Caco-2 (cell line): ENCODE data around the gene SLC16A10. TPM values are rescaled to one million over a fixed set of nuclear protein-coding genes. Genes with fewer than 3 reads are reported as not detected.
"Not testable (repeated sequence)": the region's sequence is repeated elsewhere in the genome, so short reads cannot be mapped to it uniquely, and the experiment has no call there.

ENCODE experiments used
- BruUV-seq: library from RNA; stranded (reverse); fragments of 400-500 nt; replicated peaks from 2 replicates; lab custom pipeline; 2021; lab: Mats Ljungman, UMichigan
- CTCF ChIA-PET: fragments of 300-600 bp; sonication (Branson Sonifier 250); formaldehyde crosslinking; loops from one replicate; lab custom pipeline; 2022; ENCODE audit warnings: antibody characterized with exemption; lab: Charles Lee
- POLR2A ChIA-PET: fragments of 300-600 bp; sonication (Branson Sonifier 250); formaldehyde crosslinking; loops from one replicate; lab custom pipeline; 2022; ENCODE audit warnings: antibody characterized with exemption; lab: Charles Lee
- DNase-seq, 2 experiments: peaks; one replicate each; pipeline versions ENCODE4 v3.0.0 to v3.0.0-alpha.2; 2020 to 2022
- H3K27me3 ChIP-seq: replicated peaks from 2 replicates; pipeline ENCODE4 v1.6.0; 2011; ENCODE audit warnings: low read length; ENCODE audit not compliant: control insufficient read depth, insufficient read depth
- H3K36me3 ChIP-seq: 2 replicates; pipeline ENCODE4 v1.5.1; 2011; ENCODE audit warnings: low read length; ENCODE audit not compliant: control insufficient read depth, insufficient read depth
- H3K4me1 ChIP-seq: fragments of 250-450 bp; sonication (Bioruptor Pico); 2 replicates; pipeline ENCODE4 v1.5.1; 2020; ENCODE audit warnings: mild to moderate bottlenecking
- H3K4me3 ChIP-seq: 2 replicates; pipeline ENCODE4 v1.5.1; 2011; ENCODE audit warnings: low read depth, mild to moderate bottlenecking, control low read depth, low read length
- H3K9me3 ChIP-seq: fragments of 250-450 bp; sonication (Bioruptor Pico); 2 replicates; pipeline ENCODE4 v1.5.1; 2020; ENCODE audit warnings: mild to moderate bottlenecking, moderate library complexity
- H3K27ac Mint-ChIP-seq: one replicate; pipeline ENCODE4 v1.8.0; 2022; ENCODE audit warnings: mixed read lengths; ENCODE audit not compliant: unreplicated experiment
- H3K27me3 Mint-ChIP-seq: one replicate; pipeline ENCODE4 v1.8.0; 2022; ENCODE audit warnings: mixed read lengths; ENCODE audit not compliant: insufficient read depth, unreplicated experiment
- H3K36me3 Mint-ChIP-seq: one replicate; pipeline ENCODE4 v1.8.0; 2022; ENCODE audit warnings: mild to moderate bottlenecking, mixed read lengths; ENCODE audit not compliant: insufficient read depth, unreplicated experiment
- H3K4me1 Mint-ChIP-seq: one replicate; pipeline ENCODE4 v1.8.0; 2022; ENCODE audit warnings: low read depth, mixed read lengths; ENCODE audit not compliant: unreplicated experiment
- H3K4me3 Mint-ChIP-seq: one replicate; pipeline ENCODE4 v1.8.0; 2022; ENCODE audit warnings: mild to moderate bottlenecking, moderate library complexity, mixed read lengths; ENCODE audit not compliant: unreplicated experiment
- H3K9me3 Mint-ChIP-seq: one replicate; pipeline ENCODE4 v1.8.0; 2022; ENCODE audit warnings: mixed read lengths; ENCODE audit not compliant: unreplicated experiment
- intact Hi-C: fragments of 100-400 bp; cut with micrococcal nuclease; formaldehyde crosslinking; loops from one replicate; pipeline ENCODE4 v1.10.0; 2022; ENCODE audit not compliant: unreplicated experiment
- total RNA-seq: library from RNA; stranded (reverse); gene quantifications from 2 replicates; pipeline ENCODE4 v1.2.3, GENCODE V29; 2022
- TF ChIP-seq, protein P1 (sequence below), 2 experiments: fragments of 200-600 bp in 1 of 2; IDR thresholded peaks; 1 replicate in 1 of 2; 2 replicates in 1 of 2; pipeline versions ENCODE4 v1.5.1 to v1.8.0; 2011 to 2022; ENCODE audit warnings: antibody characterized with exemption in 1 of 2, control low read depth in 1 of 2, inconsistent platforms in 1 of 2, low read depth in 1 of 2, low read length in 1 of 2, mild to moderate bottlenecking in 1 of 2, moderate library complexity in 1 of 2; ENCODE audit not compliant: insufficient read depth in 1 of 2, severe bottlenecking in 1 of 2, unreplicated experiment in 1 of 2

Gene SLC16A10
- total RNA-seq, 1 experiment from 2014 or later = 14.2 TPM

DNA sequence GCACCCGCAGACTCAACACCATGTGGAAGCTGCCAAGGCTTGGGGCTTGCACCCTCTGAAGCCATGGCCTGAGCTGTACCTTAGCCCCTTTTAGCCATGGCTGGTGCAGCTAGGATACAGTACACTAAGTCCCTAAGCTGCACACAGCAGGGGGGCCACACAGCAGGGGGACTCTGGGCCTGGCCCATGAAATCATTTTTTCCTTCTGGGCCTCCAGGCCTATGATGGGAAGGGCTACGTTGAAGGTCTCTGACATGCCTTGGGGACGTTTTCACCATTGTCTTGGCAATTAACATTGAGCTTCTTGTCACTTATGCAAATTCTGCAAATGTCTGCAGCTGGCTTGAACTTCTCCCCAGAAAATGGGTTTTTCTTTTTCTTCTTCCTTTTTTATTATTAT is 103.3 kb downstream of the SLC16A10 start:
- Histone ChIP-seq H3K4me3 (no peak overlapping the region), H3K9me3 (no peaks in the 10 kb centered on the region; the same call in 1 of the 2 replicates), H3K27me3 (no peaks in the 10 kb centered on the region), H3K36me3 (no peaks in the 10 kb centered on the region; the same call in 1 of the 2 replicates), H3K4me1 (no peaks in the 10 kb centered on the region)
- intact Hi-C loops = no loop called here
- Mint-ChIP-seq H3K4me1 (no peaks in the 10 kb centered on the region), H3K27me3 (no peaks in the 10 kb centered on the region), H3K9me3 (peaks cover 9% of the 10 kb centered on the region), H3K4me3 (no peak overlapping the region), H3K36me3 (no peaks in the 10 kb centered on the region), H3K27ac (no peak overlapping the region)
- TF ChIP-seq, protein P1, sequence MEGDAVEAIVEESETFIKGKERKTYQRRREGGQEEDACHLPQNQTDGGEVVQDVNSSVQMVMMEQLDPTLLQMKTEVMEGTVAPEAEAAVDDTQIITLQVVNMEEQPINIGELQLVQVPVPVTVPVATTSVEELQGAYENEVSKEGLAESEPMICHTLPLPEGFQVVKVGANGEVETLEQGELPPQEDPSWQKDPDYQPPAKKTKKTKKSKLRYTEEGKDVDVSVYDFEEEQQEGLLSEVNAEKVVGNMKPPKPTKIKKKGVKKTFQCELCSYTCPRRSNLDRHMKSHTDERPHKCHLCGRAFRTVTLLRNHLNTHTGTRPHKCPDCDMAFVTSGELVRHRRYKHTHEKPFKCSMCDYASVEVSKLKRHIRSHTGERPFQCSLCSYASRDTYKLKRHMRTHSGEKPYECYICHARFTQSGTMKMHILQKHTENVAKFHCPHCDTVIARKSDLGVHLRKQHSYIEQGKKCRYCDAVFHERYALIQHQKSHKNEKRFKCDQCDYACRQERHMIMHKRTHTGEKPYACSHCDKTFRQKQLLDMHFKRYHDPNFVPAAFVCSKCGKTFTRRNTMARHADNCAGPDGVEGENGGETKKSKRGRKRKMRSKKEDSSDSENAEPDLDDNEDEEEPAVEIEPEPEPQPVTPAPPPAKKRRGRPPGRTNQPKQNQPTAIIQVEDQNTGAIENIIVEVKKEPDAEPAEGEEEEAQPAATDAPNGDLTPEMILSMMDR (IDR thresholded peaks at IDR 0.05; ENCODE audit: insufficient read depth in 1 of 2, low read depth in 1 of 2, low read length in 1 of 2, severe bottlenecking in 1 of 2, unreplicated experiment in 1 of 2) = no peak
- POLR2A ChIA-PET = no interaction called here
- DNase-seq = no peak
- BruUV-seq = no TSS peak
- CTCF ChIA-PET = no interaction called here

DNA sequence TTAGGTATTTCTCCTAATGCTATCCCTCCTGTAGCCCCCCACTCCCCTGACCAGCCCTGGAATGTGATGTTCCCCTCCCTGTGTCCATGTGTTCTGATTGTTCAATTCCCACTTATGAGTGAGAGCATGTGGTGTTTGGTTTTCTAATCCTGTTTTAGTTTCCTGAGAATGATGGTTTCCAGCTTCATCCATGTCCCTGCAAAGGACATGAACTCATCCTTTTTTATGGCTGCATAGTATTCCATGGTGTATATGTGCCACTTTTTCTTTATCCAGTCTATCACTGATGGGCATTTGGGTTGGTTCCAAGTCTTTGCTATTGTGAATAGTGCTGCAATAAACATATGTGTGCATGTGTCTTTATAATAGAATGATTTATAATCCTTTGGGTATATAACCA is 103.8 kb downstream of the SLC16A10 start:
- intact Hi-C loops, H3K4me3 ChIP-seq, CTCF ChIA-PET: not testable (repeated sequence)

DNA sequence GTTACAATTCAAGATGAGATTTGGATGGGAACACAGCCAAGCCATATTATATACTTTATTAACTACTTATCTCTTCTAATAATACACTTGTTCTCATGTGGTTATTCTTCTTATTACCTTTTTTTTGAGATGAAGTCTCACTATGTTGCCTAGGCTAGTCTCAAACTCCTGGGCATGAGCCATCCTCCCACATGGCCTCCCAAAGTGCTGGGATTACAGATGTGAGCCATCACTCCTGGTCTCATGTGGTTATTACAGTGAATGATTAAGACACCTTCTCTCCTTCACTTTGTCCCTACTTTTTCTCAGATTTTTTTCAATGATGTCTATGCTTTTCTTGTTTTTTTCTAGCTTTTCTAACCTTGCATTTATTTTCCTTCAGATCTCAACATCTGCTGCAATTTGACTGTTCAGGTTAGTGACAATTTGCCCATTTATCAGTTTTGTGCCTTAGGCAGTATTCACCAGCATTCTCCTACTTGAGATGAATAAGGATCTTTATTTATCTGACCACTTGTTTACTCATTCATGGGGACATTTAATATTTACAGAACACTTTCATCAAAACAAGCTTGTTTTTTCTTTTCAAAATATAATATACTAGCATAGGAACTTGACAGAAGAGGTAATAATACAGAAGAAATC is 105.7 kb downstream of the SLC16A10 start:
- Mint-ChIP-seq H3K9me3 (peaks cover 9% of the 10 kb centered on the region), H3K27me3 (no peaks in the 10 kb centered on the region), H3K4me1 (no peaks in the 10 kb centered on the region), H3K4me3 (no peak overlapping the region), H3K27ac (no peak overlapping the region), H3K36me3 (no peaks in the 10 kb centered on the region)
- Histone ChIP-seq H3K9me3 (no peaks in the 10 kb centered on the region; the same call in 1 of the 2 replicates), H3K4me1 (no peaks in the 10 kb centered on the region), H3K4me3 (no peak overlapping the region), H3K36me3 (no peaks in the 10 kb centered on the region), H3K27me3 (no peaks in the 10 kb centered on the region)
- POLR2A ChIA-PET = no interaction called here
- TF ChIP-seq, protein P1 (IDR thresholded peaks at IDR 0.05; ENCODE audit: insufficient read depth in 1 of 2, low read depth in 1 of 2, low read length in 1 of 2, severe bottlenecking in 1 of 2, unreplicated experiment in 1 of 2) = no peak
- CTCF ChIA-PET = no interaction called here
- intact Hi-C loops = no loop called here
- BruUV-seq = no TSS peak
- DNase-seq = no peak

More for the DNA sequence above, 103.8 kb downstream of the SLC16A10 start:
- H3K4me1 Mint-ChIP-seq, H3K27me3 ChIP-seq, H3K36me3 Mint-ChIP-seq, H3K27me3 Mint-ChIP-seq, H3K4me1 ChIP-seq, H3K27ac Mint-ChIP-seq, H3K9me3 ChIP-seq, POLR2A ChIA-PET, H3K36me3 ChIP-seq, BruUV-seq, DNase-seq, H3K9me3 Mint-ChIP-seq, H3K4me3 Mint-ChIP-seq: not testable (repeated sequence)
